SK-N-SH treated with all-trans-retinoic acid at 6 μM for 48 hours (cell line): ENCODE data around the gene FNIP2.

Source experiments
- PATZ1 ChIP-seq: fragments of 250-450 bp; sonication (Bioruptor Pico); IDR thresholded peaks from 2 replicates; pipeline ENCODE4 v1.8.0; 2020; ENCODE audit warnings: mild to moderate bottlenecking, moderate library complexity, borderline replicate concordance
- RARB ChIP-seq: fragments of 250-450 bp; sonication (Bioruptor Pico); IDR thresholded peaks from 2 replicates; pipeline ENCODE4 v1.8.0; 2021; ENCODE audit warnings: mild to moderate bottlenecking, moderate library complexity
- ZFP3 ChIP-seq: fragments of 250-450 bp; sonication (Bioruptor Pico); IDR thresholded peaks from 2 replicates; pipeline ENCODE4 v1.5.0; 2020; ENCODE audit warnings: mild to moderate bottlenecking, moderate library complexity

DNA sequence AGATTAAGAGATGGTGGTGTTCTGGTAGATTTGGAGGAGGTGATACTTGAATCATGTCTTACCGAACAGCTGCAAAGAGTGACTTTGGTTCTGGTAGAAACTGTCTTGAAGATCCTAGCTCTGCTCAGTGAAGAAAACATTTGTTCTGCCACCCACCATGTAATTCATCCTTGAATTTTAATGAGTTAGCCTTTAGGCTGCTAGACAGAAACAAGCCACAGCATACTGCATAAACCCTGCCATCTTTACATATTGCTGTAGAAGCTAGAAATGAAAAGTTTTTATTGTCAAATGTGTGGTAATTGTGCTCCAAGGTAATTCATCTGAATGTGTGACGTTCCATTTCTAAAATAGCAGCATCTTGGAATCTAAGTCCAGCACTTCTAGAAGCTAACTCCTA lies 173.1 kb downstream of the FNIP2 start:
- TF ChIP-seq RARB (CRISPR knock-in tag) (no peak), PATZ1 (CRISPR knock-in tag) (no peak), ZFP3 (CRISPR knock-in tag) (no peak)
